Neuronal stem cell (in vitro differentiated cells): ENCODE data around the gene KCNK2.

Source experiments
- DNase-seq: peaks from one replicate; pipeline ENCODE4 v3.0.0-alpha.2; 2013; ENCODE audit warnings: low spot score
- H2AFZ ChIP-seq: one replicate; pipeline ENCODE4 v1.6.1; 2013; ENCODE audit warnings: mild to moderate bottlenecking, low read length, inconsistent platforms
- H2AK5ac ChIP-seq: 2 replicates; pipeline ENCODE4 v1.6.1; 2013; ENCODE audit warnings: low read depth, mild to moderate bottlenecking, inconsistent platforms, low read length, moderate library complexity, mixed read lengths
- H2BK120ac ChIP-seq: 2 replicates; pipeline ENCODE4 v1.6.1; 2013; ENCODE audit warnings: low read depth, mild to moderate bottlenecking, inconsistent platforms, low read length, moderate library complexity, mixed read lengths
- H2BK12ac ChIP-seq: one replicate; pipeline ENCODE4 v1.6.1; 2013; ENCODE audit warnings: low read length, inconsistent platforms
- H2BK15ac ChIP-seq: 2 replicates; pipeline ENCODE4 v1.6.1; 2013; ENCODE audit warnings: mild to moderate bottlenecking, low read length, inconsistent platforms, mixed read lengths
- H2BK5ac ChIP-seq: one replicate; pipeline ENCODE4 v1.6.1; 2013; ENCODE audit warnings: inconsistent platforms, mild to moderate bottlenecking, low read length, moderate library complexity
- H3K14ac ChIP-seq: one replicate; pipeline ENCODE4 v1.6.1; 2013; ENCODE audit warnings: low read length, inconsistent platforms
- H3K18ac ChIP-seq: 2 replicates; pipeline ENCODE4 v1.6.1; 2013; ENCODE audit warnings: low read length, inconsistent platforms
- H3K23ac ChIP-seq: 2 replicates; pipeline ENCODE4 v1.6.1; 2013; ENCODE audit warnings: low read depth, mild to moderate bottlenecking, mixed read lengths, low read length, inconsistent platforms; ENCODE audit not compliant: poor library complexity
- H3K27ac ChIP-seq: replicated peaks from 3 replicates; pipeline ENCODE4 v1.5.1; 2013; ENCODE audit warnings: low read length, inconsistent platforms
- H3K27me3 ChIP-seq, 3 experiments: 2 replicates each; pipeline ENCODE4 v1.6.1; 2013; ENCODE audit warnings: low read length in 3 of 3, mild to moderate bottlenecking in 2 of 3, inconsistent platforms in 1 of 3, low read depth in 1 of 3, mixed read lengths in 1 of 3, moderate library complexity in 1 of 3; ENCODE audit not compliant: control insufficient read depth in 3 of 3, insufficient read depth in 3 of 3
- H3K36me3 ChIP-seq, 2 donors: replicated peaks in 1 of 2; 2 replicates each; pipeline ENCODE4 v1.6.1; 2013; ENCODE audit warnings: low read length in 2 of 2; ENCODE audit not compliant: control insufficient read depth in 2 of 2, insufficient read depth in 2 of 2
- H3K4ac ChIP-seq: 2 replicates; pipeline ENCODE4 v1.6.1; 2013; ENCODE audit warnings: inconsistent platforms, mild to moderate bottlenecking, low read length, moderate library complexity
- H3K4me1 ChIP-seq, 2 donors: 1 replicate in 1 of 2; 2 replicates in 1 of 2; pipeline ENCODE4 v1.6.1; 2013; ENCODE audit warnings: low read length in 2 of 2, low read depth in 1 of 2; ENCODE audit not compliant: control insufficient read depth in 2 of 2, insufficient read depth in 1 of 2
- H3K4me2 ChIP-seq: one replicate; pipeline ENCODE4 v1.6.1; 2013; ENCODE audit warnings: mild to moderate bottlenecking, low read length, inconsistent platforms; ENCODE audit not compliant: insufficient read depth, poor library complexity, severe bottlenecking
- H3K4me3 ChIP-seq, 2 donors: 2 replicates each; pipeline ENCODE4 v1.5.1; 2013; ENCODE audit warnings: low read length in 2 of 2, mild to moderate bottlenecking in 2 of 2, inconsistent platforms in 1 of 2, moderate library complexity in 1 of 2
- H3K79me1 ChIP-seq: one replicate; pipeline ENCODE4 v1.6.1; 2013; ENCODE audit warnings: low read depth, mild to moderate bottlenecking, inconsistent platforms, low read length, moderate library complexity
- H3K9ac ChIP-seq: one replicate; pipeline ENCODE4 v1.6.1; 2013; ENCODE audit warnings: mild to moderate bottlenecking, low read depth, low read length, inconsistent platforms; ENCODE audit not compliant: poor library complexity
- H3K9me3 ChIP-seq, 2 donors: replicated peaks in 1 of 2; 2 replicates each; pipeline versions ENCODE3 to v1.6.1; 2013; ENCODE audit warnings: low read length in 2 of 2, mild to moderate bottlenecking in 2 of 2, inconsistent platforms in 1 of 2, low read depth in 1 of 2, mixed read lengths in 1 of 2, moderate library complexity in 1 of 2; ENCODE audit not compliant: control insufficient read depth in 2 of 2, insufficient read depth in 1 of 2
- H4K8ac ChIP-seq: one replicate; pipeline ENCODE4 v1.6.1; 2013; ENCODE audit warnings: low read depth, mild to moderate bottlenecking, inconsistent platforms, low read length, moderate library complexity
- H4K91ac ChIP-seq: one replicate; pipeline ENCODE4 v1.6.1; 2013; ENCODE audit warnings: low read length, low read depth, mild to moderate bottlenecking, inconsistent platforms; ENCODE audit not compliant: poor library complexity
- WGBS, 2 donors: extraction: QIAGEN DNeasy Blood & Tissue Kit; methylation state at CpG; one replicate each; pipeline ENCODE4 v1.1.7; 2013; ENCODE audit warnings: missing lambda C conversion rate in 2 of 2, mixed read lengths in 1 of 2; ENCODE audit not compliant: insufficient read length in 2 of 2, insufficient replicate concordance in 1 of 2; ENCODE audit errors: extremely low coverage in 2 of 2; 5-methylcytosine and 5-hydroxymethylcytosine counted together

Gene KCNK2

DNA sequence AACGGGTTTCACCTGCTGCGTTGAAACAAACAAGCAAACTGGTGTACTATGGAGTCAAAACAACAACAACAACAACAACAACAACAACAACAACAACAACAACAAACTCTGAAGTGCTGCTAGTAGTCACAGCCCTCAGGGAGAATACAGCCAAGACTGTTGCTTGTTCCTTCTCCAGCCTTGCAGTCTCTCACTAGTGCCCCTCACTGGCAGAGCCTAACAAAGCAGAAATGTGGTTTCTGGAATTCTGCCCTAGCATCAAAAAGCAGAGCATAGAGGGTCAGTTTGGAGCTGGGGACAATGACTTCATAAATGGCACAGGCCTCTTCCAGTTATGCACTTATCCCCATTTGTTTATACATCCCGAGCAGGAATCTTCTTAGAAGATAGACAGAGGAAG, 187.4 kb downstream of the KCNK2 start:
- Histone ChIP-seq H3K27me3 (no peaks in the 10 kb centered on the region), H4K8ac (no peak overlapping the region), H4K91ac (no peak overlapping the region), H2AK5ac (no peak overlapping the region), H2BK12ac (no peak overlapping the region), H3K27ac (no peak overlapping the region), H3K4ac (no peak overlapping the region), H3K18ac (no peak overlapping the region), H3K36me3 (no peaks in the 10 kb centered on the region), H2AFZ (no peak overlapping the region), H2BK5ac (no peak overlapping the region), H2BK120ac (no peak overlapping the region), H3K14ac (no peak overlapping the region), H3K9me3 (no peaks in the 10 kb centered on the region), H3K9ac (no peak overlapping the region), H2BK15ac (no peak overlapping the region), H3K4me3 (no peak overlapping the region), H3K23ac (no peak overlapping the region), H3K4me1 (no peaks in the 10 kb centered on the region), H3K79me1 (no peaks in the 10 kb centered on the region), H3K4me2 (no peak overlapping the region)
- DNase-seq, result no peak
- no CpG with 5 or more reads among the region's 3 CpGs for WGBS, 2 donors

DNA sequence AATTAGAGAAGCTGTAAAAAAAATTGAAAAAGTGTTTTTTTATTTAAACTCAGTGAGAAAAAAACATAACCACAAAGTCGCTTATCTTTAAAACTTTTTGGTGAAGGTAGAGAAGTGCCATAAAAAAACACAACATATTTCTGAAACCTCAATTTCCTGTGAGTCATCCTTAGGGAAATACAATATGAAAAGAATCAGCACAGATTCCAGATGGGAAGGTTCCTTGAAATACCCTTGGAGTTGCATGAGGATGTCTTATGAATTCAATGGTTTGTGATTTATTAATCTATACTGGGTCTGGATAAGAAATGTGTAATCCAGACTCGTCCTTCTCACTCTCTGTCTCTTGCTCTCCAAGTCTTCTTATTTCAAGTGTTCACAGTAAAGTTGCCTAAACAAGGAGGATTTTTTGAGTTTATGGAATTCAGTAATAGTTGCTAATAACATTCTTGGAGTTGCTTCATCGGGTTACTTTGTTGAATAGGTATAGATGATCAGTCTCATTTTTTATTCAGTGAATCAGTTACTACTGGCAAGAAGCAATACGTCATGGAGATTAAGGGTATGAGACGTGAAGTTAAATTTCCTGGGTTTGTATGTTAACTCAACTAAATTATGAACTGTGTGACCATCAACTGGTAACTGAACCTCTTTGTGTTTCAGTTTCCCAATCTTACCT, 191.4 kb downstream of the KCNK2 start:
- Histone ChIP-seq H2BK5ac (no peak overlapping the region), H4K8ac (no peak overlapping the region), H4K91ac (no peak overlapping the region), H3K18ac (no peak overlapping the region), H2AFZ (no peak overlapping the region), H3K27me3 (no peaks in the 10 kb centered on the region), H3K4me2 (no peak overlapping the region), H2BK15ac (no peak overlapping the region), H3K4me3 (no peak overlapping the region), H3K9me3 (no peaks in the 10 kb centered on the region), H3K14ac (no peak overlapping the region), H3K23ac (no peak overlapping the region), H2AK5ac (no peak overlapping the region), H3K4ac (no peak overlapping the region), H3K9ac (no peak overlapping the region), H2BK12ac (no peak overlapping the region), H3K36me3 (no peaks in the 10 kb centered on the region), H3K4me1 (no peaks in the 10 kb centered on the region), H3K79me1 (no peaks in the 10 kb centered on the region), H2BK120ac (no peak overlapping the region), H3K27ac (no peak overlapping the region)
- DNase-seq, result no peak
- WGBS, 2 donors, result no CpG with 5 or more reads among the region's 5 CpGs

DNA sequence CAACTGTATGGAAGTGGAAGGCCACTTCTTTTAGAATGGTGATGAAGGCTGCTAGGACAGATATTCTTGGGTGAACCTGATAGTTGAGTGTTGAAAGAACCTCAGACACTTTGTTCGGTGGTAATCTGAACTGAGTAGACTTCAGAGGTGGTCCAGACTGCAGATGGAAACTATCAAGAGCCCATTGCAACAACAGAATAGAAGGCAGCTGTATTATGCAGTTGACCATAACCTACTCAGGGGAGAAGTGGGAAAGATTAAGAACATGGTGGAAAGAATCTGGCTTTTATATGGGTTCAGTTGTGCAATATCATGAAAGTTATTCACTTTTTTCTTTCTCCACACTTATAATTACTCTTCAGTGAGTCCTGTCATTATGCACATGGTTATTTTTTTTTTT, 194.0 kb downstream of the KCNK2 start:
- Histone ChIP-seq H3K4me1 (no peaks in the 10 kb centered on the region), H2BK12ac (no peak overlapping the region), H2AFZ (no peak overlapping the region), H3K18ac (no peak overlapping the region), H2BK15ac (no peak overlapping the region), H3K27me3 (no peaks in the 10 kb centered on the region), H4K91ac (no peak overlapping the region), H3K9me3 (no peaks in the 10 kb centered on the region), H3K23ac (no peak overlapping the region), H3K36me3 (no peaks in the 10 kb centered on the region), H3K4me3 (no peak overlapping the region), H2BK120ac (no peak overlapping the region), H3K27ac (no peak overlapping the region), H2AK5ac (no peak overlapping the region), H4K8ac (no peak overlapping the region), H3K4ac (no peak overlapping the region), H3K9ac (no peak overlapping the region), H2BK5ac (no peak overlapping the region), H3K14ac (no peak overlapping the region), H3K79me1 (no peaks in the 10 kb centered on the region), H3K4me2 (no peak overlapping the region)
- no CpG with 5 or more reads among the region's 1 CpG for WGBS, 2 donors
- no peak for DNase-seq

DNA sequence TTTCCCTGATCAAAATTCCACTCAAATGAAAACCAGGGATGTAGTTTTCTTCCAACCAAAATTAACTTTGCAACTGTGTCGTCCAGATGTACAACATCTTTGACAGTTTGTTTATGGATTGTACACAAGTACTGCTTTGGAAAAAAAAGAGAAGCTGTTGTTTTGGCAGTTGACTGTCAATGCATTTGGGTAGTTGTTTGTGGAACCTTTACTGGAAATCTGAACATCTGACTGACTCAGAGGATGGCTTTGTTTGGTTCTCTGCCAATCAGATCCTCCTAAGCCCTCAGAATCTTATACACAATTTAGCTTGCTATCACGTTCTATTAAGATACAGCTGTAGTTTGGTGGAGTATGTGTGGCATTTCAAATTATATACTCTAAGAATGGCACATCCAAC, 195.0 kb downstream of the KCNK2 start:
- Histone ChIP-seq H3K36me3 (no peaks in the 10 kb centered on the region), H4K91ac (no peak overlapping the region), H3K14ac (no peak overlapping the region), H3K9me3 (no peaks in the 10 kb centered on the region), H2AK5ac (no peak overlapping the region), H3K4ac (no peak overlapping the region), H3K27ac (no peak overlapping the region), H2BK5ac (no peak overlapping the region), H2BK120ac (no peak overlapping the region), H3K4me2 (no peak overlapping the region), H2BK12ac (no peak overlapping the region), H3K4me1 (no peaks in the 10 kb centered on the region), H3K79me1 (no peaks in the 10 kb centered on the region), H3K9ac (no peak overlapping the region), H3K4me3 (no peak overlapping the region), H2AFZ (no peak overlapping the region), H3K23ac (no peak overlapping the region), H2BK15ac (no peak overlapping the region), H3K18ac (no peak overlapping the region), H3K27me3 (no peaks in the 10 kb centered on the region), H4K8ac (no peak overlapping the region)
- DNase-seq, result no peak
- WGBS, 2 donors, result no CpG with 5 or more reads among the region's 2 CpGs
